GM12891 (cell line): Measurements from ENCODE around the gene PRAMEF1.

Experiments used
- POLR2A ChIP-seq: IDR thresholded peaks from 2 replicates; pipeline ENCODE4 v1.6.1; 2011; ENCODE audit warnings: low read depth, low read length, control low read depth
- POLR2AphosphoS5 ChIP-seq: IDR thresholded peaks from 2 replicates; pipeline ENCODE4 v1.6.1; 2011; ENCODE audit warnings: low read depth, low read length, control low read depth
- POU2F2 ChIP-seq: IDR thresholded peaks from 2 replicates; pipeline ENCODE4 v1.6.1; 2011; ENCODE audit warnings: low read depth, mild to moderate bottlenecking, control low read depth, low read length, moderate library complexity
- SPI1 ChIP-seq: IDR thresholded peaks from 2 replicates; pipeline ENCODE4 v1.6.1; 2011; ENCODE audit warnings: low read depth, low read length, control low read depth
- TAF1 ChIP-seq: IDR thresholded peaks from 2 replicates; pipeline ENCODE4 v1.6.1; 2011; ENCODE audit warnings: low read depth, low read length, control low read depth

GRCh38 chr1:12770620-12771019 is 20.6 kb upstream of the PRAMEF1 start:
- TF ChIP-seq POU2F2 (no peak), POLR2A (no peak), POLR2AphosphoS5 (no peak), TAF1 (no peak), SPI1 (no peak)
